ENCODE data around the gene CHL1.

Gene CHL1

DNA sequence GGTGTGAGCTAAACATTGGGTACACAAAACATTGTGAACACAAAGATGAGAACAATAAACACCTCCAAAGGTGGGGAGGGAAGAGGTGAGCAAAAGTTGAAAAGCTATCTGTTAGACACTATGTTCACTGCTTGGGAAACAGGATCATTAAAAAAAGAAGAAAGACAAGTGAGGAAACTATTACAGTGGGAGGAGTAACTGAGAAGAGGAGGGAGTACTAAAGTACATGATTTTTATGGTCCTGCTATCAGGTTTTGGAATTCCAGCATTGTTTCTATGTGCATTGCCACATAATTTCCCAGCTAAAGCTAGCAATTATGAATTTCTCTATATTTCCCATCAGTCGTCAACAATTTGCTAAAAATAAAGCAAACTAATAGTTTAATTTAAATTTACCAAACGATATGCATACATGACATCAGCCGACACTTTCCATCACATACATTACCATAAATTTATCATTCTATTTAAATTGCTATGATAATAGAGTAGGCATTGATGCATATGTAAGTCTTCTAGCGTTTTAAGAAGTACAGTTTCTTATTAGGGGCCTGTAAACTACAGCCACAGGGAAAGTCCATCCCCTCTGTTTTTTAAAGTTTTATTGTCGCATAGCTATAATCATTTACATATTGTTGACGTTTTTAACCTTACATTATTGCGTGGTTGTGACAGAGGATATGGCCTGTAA, 221.8 kb downstream of the CHL1 start:
- Histone ChIP-seq H3K4me1 (ENCODE audit: insufficient read depth, low read length) (no peaks in the 10 kb centered on the region), H3K9me3 (ENCODE audit: low read length) (no peaks in the 10 kb centered on the region), H2AFZ (ENCODE audit: low read depth, low read length) (no peak overlapping the region), H3K36me3 (ENCODE audit: insufficient read depth, low read length) (no peaks in the 10 kb centered on the region), H3K4me3 (ENCODE audit: low read length) (no peak overlapping the region), H3K27me3 (ENCODE audit: insufficient read depth, low read length) (no peaks in the 10 kb centered on the region)

DNA sequence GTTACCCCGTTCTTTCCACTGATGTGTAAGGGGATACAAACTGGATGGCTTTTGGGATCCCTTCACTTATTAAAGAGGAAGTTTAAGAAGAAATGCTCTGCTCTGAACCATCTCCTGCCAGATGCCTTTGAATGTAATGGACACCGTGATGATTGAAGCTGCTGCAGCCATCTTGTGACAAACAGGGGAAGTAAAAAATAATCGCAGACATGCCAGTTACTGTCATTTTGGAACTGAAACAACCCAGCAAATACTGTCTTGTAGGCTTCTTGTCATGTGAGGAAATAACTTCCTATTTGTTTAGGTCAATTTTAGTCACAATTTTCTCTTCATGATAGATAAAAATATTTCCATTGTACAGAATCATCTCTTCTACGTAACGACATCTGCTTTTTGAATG, 224.0 kb downstream of the CHL1 start:
- Histone ChIP-seq H3K4me1 (ENCODE audit: insufficient read depth, low read length) (no peaks in the 10 kb centered on the region), H2AFZ (ENCODE audit: low read depth, low read length) (no peak overlapping the region), H3K27me3 (ENCODE audit: insufficient read depth, low read length) (no peaks in the 10 kb centered on the region), H3K36me3 (ENCODE audit: insufficient read depth, low read length) (no peaks in the 10 kb centered on the region), H3K4me3 (ENCODE audit: low read length) (no peak overlapping the region), H3K9me3 (ENCODE audit: low read length) (no peaks in the 10 kb centered on the region)

DNA sequence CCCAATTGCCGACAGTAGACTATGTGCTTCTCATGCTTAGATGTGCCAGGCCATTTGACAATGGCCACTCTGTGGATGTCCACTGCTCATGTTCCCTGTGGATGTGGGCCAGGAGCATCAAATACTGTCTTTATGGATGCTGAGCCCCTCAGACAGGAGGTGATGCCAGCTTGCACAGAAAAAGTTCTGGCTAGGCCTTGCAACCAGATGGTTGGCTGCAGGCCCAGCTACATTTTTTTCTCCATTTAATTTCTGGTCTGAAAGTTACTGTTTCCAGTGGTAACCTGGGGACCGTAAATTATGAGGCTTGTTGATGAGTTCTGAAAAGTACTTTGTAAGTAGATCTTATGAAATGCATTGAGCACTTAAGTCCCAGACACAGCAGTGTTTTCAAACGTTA, 228.5 kb downstream of the CHL1 start:
- H3K4me1 ChIP-seq (ENCODE audit: insufficient read depth, low read length) = no peaks in the 10 kb centered on the region
- no peak overlapping the region for H2AFZ ChIP-seq (ENCODE audit: low read depth, low read length)
- no peak overlapping the region for H3K4me3 ChIP-seq (ENCODE audit: low read length)
- no peaks in the 10 kb centered on the region for H3K27me3 ChIP-seq (ENCODE audit: insufficient read depth, low read length)
- H3K9me3 ChIP-seq (ENCODE audit: low read length) = no peaks in the 10 kb centered on the region
- no peaks in the 10 kb centered on the region for H3K36me3 ChIP-seq (ENCODE audit: insufficient read depth, low read length)

DNA sequence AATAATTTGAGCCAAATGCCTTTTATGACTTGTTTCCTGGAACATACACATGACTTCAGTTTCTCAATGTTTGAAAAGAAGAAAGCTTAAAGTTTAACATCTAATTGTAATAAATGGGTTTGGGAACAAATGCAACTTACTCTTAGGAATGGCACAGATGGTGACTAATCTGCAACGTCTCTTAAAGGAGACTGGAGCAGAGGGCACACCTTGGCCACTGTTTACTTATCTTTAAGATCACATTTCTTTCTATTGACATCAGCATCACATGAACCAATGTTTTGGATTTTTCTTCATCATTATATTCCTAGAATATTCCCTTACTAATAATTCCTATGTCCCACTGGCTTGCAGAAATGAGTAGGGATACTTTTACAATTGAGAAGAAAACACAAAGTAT, 229.5 kb downstream of the CHL1 start:
- no peaks in the 10 kb centered on the region for H3K9me3 ChIP-seq (ENCODE audit: low read length)
- no peak overlapping the region for H3K4me3 ChIP-seq (ENCODE audit: low read length)
- H3K36me3 ChIP-seq (ENCODE audit: insufficient read depth, low read length) = no peaks in the 10 kb centered on the region
- no peaks in the 10 kb centered on the region for H3K27me3 ChIP-seq (ENCODE audit: insufficient read depth, low read length)
- H3K4me1 ChIP-seq (ENCODE audit: insufficient read depth, low read length) = no peaks in the 10 kb centered on the region
- H2AFZ ChIP-seq (ENCODE audit: low read depth, low read length) = no peak overlapping the region

DNA sequence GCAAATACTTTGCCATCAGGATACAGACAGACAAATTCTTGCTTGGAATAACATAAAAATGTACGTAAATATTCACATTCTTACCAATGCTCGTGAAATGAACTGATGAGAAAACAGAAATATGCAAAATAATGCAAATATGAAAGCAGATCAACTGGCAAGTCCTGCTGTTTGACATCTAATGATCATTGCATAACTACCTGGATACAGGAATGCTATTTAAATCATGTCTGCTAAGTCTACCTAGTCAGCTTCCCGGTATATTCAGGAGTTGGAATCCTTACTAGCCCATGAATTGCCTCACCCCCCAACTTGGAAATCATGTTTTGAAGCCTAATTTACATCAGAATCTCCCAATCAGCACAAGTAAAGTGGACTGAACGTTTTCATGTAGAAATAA, 230.6 kb downstream of the CHL1 start:
- H3K9me3 ChIP-seq (ENCODE audit: low read length) = no peaks in the 10 kb centered on the region
- no peak overlapping the region for H2AFZ ChIP-seq (ENCODE audit: low read depth, low read length)
- H3K36me3 ChIP-seq (ENCODE audit: insufficient read depth, low read length) = no peaks in the 10 kb centered on the region
- H3K4me3 ChIP-seq (ENCODE audit: low read length) = no peak overlapping the region
- H3K27me3 ChIP-seq (ENCODE audit: insufficient read depth, low read length) = no peaks in the 10 kb centered on the region
- no peaks in the 10 kb centered on the region for H3K4me1 ChIP-seq (ENCODE audit: insufficient read depth, low read length)

DNA sequence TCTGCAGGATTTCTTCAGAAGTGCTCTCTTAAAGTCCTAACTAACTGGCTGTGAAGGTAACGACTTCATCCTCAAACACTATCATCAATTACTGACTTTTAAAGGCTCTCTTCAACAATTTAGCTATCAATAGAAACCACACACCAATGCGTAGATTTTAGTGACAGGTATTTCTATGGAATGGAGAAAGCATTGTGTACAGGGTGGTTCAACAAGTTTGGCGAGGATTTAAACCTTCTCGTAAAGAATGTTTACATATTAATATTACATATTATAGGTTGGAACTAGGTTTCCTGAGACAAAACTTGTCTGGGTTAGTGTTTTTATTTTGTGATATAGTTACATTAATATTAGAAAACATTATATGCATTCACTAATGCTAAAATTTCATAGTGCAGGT, 233.6 kb downstream of the CHL1 start:
- Histone ChIP-seq H3K4me1 (ENCODE audit: insufficient read depth, low read length) (no peaks in the 10 kb centered on the region), H2AFZ (ENCODE audit: low read depth, low read length) (no peak overlapping the region), H3K36me3 (ENCODE audit: insufficient read depth, low read length) (no peaks in the 10 kb centered on the region), H3K9me3 (ENCODE audit: low read length) (no peaks in the 10 kb centered on the region), H3K27me3 (ENCODE audit: insufficient read depth, low read length) (no peaks in the 10 kb centered on the region), H3K4me3 (ENCODE audit: low read length) (no peak overlapping the region)

DNA sequence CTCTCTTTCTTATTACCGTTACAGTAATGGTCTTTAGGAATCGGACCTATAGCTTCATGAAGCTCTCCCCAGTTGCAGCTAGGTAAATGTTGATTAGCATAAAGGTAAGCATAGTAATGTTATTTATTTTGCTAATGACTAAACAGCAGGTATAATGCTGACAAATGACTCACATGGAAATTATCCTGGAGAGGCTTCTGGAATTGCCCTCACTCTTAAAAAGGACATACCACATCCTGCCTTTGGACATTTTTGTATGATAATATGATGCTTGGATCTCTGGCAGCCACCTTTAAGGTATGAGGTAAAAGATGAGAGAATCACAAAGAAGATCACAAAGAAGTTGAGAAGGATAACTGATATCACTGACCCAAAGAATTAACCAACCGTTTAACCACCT, 238.6 kb downstream of the CHL1 start:
- no peaks in the 10 kb centered on the region for H3K36me3 ChIP-seq (ENCODE audit: insufficient read depth, low read length)
- H2AFZ ChIP-seq (ENCODE audit: low read depth, low read length) = no peak overlapping the region
- H3K9me3 ChIP-seq (ENCODE audit: low read length) = no peaks in the 10 kb centered on the region
- H3K27me3 ChIP-seq (ENCODE audit: insufficient read depth, low read length) = no peaks in the 10 kb centered on the region
- no peaks in the 10 kb centered on the region for H3K4me1 ChIP-seq (ENCODE audit: insufficient read depth, low read length)
- no peak overlapping the region for H3K4me3 ChIP-seq (ENCODE audit: low read length)

DNA sequence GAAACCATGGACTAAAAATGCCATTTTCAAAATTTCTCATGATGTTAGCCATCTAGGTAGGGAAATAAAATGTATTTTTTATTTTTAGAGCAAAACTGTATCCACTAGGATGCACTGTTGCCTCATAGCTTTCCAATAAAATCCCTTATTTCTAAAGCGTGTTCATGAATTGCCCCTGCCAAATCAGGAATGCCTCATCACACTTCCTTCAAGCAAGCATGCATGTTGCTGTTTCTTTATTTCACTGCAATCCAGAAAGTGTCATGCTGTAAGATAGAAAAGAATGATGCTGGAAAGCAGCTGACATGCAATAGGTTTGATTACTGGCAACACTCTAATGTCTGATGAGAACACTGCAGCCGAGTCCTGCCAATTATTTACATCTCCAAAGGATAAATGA, 239.5 kb downstream of the CHL1 start:
- no peaks in the 10 kb centered on the region for H3K27me3 ChIP-seq (ENCODE audit: insufficient read depth, low read length)
- no peak overlapping the region for H3K4me3 ChIP-seq (ENCODE audit: low read length)
- no peaks in the 10 kb centered on the region for H3K9me3 ChIP-seq (ENCODE audit: low read length)
- no peaks in the 10 kb centered on the region for H3K36me3 ChIP-seq (ENCODE audit: insufficient read depth, low read length)
- no peak overlapping the region for H2AFZ ChIP-seq (ENCODE audit: low read depth, low read length)
- H3K4me1 ChIP-seq (ENCODE audit: insufficient read depth, low read length) = no peaks in the 10 kb centered on the region

DNA sequence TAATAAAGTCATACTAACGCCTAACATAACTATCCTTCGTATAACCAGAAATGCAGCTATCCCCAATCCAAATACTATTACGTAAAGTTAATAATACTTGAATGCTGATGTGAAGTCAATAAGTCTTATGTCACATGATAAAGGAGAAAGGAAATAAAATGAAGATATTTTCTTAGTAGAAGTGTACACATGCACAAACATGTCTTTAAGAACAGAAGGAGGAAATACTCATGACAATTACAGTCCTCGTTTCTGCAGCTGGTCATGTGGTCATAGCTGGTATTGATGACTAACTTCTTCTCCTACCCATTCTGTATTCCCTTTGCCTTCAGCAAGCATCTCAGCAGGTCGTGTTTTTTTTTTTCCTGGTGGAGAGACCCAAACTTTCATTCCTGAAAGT, 244.3 kb downstream of the CHL1 start:
- no peaks in the 10 kb centered on the region for H3K9me3 ChIP-seq (ENCODE audit: low read length)
- no peaks in the 10 kb centered on the region for H3K4me1 ChIP-seq (ENCODE audit: insufficient read depth, low read length)
- no peak overlapping the region for H2AFZ ChIP-seq (ENCODE audit: low read depth, low read length)
- H3K36me3 ChIP-seq (ENCODE audit: insufficient read depth, low read length) = no peaks in the 10 kb centered on the region
- H3K27me3 ChIP-seq (ENCODE audit: insufficient read depth, low read length) = no peaks in the 10 kb centered on the region
- H3K4me3 ChIP-seq (ENCODE audit: low read length) = no peak overlapping the region

DNA sequence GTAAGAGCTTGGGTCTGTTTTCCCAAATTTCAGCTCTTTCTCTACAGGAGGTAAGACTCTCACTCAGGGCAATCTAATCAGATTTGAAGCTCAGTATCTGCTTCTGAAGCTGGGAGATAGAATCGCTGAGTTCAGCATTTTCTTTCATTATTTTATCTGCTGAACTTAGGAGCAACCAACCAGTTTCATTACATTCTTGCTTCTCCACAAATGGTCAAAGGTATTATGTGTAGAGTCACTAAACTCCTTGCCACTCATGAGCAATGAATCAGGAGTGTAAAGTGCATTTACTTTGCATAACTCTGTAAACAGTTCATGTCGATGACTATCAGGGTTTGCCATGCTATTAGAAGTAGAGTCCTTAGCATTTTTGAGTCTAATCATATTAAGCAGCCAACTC, 249.4 kb downstream of the CHL1 start:
- no peaks in the 10 kb centered on the region for H3K9me3 ChIP-seq (ENCODE audit: low read length)
- no peaks in the 10 kb centered on the region for H3K36me3 ChIP-seq (ENCODE audit: insufficient read depth, low read length)
- H3K4me1 ChIP-seq (ENCODE audit: insufficient read depth, low read length) = no peaks in the 10 kb centered on the region
- no peak overlapping the region for H3K4me3 ChIP-seq (ENCODE audit: low read length)
- no peak overlapping the region for H2AFZ ChIP-seq (ENCODE audit: low read depth, low read length)
- H3K27me3 ChIP-seq (ENCODE audit: insufficient read depth, low read length) = no peaks in the 10 kb centered on the region

DNA sequence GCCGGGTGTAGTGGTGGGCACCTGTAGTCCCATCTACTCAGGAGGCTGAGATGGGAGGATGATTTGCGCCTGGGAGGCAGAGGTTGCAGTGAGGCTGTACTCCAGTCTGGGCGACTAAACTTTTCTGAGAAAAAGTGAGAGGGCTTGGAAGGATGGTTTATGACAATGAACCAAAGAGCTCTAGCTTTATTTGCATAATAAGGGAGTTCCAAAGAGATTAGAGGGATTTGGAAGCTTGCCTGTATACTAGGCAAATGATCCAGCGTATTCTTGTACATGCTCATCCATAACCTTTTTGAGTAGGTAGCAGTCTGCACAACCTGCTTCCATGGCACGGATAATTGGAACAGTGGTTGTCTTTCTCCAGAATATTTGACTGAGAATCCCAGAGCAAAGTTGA, 251.1 kb downstream of the CHL1 start:
- H3K9me3 ChIP-seq (ENCODE audit: low read length) = no peaks in the 10 kb centered on the region

DNA sequence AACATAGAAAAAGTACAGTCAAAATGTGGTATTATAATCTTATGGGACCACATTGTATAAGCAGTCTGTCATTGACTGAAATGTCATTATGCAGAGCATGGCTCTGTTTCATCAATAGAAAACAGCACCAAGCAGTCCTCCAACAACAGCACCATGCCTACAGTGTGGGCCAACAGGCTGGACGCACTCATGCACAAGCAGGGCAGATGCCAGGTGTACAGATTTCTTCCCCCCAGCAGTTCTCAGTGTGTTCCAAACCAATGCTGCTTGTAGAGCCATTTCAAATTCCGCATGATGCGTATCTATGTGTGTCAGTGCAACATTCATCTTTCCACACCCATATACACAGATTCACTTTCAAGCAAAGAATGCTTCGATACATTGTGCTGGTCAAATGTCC, 253.1 kb downstream of the CHL1 start:
- Histone ChIP-seq H3K9me3 (ENCODE audit: low read length) (no peaks in the 10 kb centered on the region), H2AFZ (ENCODE audit: low read depth, low read length) (no peak overlapping the region), H3K36me3 (ENCODE audit: insufficient read depth, low read length) (no peaks in the 10 kb centered on the region)

More for the DNA sequence above, 251.1 kb downstream of the CHL1 start:
- H3K27me3 ChIP-seq (ENCODE audit: insufficient read depth, low read length) = no peaks in the 10 kb centered on the region
- H3K4me1 ChIP-seq (ENCODE audit: insufficient read depth, low read length) = no peaks in the 10 kb centered on the region
- H3K4me3 ChIP-seq (ENCODE audit: low read length) = no peak overlapping the region
- H2AFZ ChIP-seq (ENCODE audit: low read depth, low read length) = no peak overlapping the region
- H3K36me3 ChIP-seq (ENCODE audit: insufficient read depth, low read length) = no peaks in the 10 kb centered on the region

DNA sequence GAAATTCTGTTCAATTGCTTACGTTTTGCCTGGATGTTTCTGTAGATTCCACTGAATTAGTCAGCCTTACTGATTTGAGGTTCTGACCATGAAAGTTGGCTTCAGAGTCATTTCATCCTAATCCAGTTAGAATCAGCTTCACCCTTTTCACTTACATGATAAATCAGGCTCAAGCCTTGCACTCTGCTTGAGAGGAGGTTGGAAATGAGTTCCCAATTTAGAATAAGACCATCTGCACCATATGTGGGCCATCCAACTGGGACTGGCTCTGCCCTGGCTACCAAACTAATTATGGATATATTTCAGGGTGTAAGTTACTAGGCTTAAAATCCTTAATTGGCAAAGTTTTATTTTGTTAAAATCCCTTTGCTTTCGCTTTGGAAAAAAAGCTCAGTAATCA, 255.7 kb downstream of the CHL1 start:
- no peaks in the 10 kb centered on the region for H3K9me3 ChIP-seq (ENCODE audit: low read length)
- no peaks in the 10 kb centered on the region for H3K36me3 ChIP-seq (ENCODE audit: insufficient read depth, low read length)
- H3K4me1 ChIP-seq (ENCODE audit: insufficient read depth, low read length) = no peaks in the 10 kb centered on the region
- H3K27me3 ChIP-seq (ENCODE audit: insufficient read depth, low read length) = no peaks in the 10 kb centered on the region
- no peak overlapping the region for H3K4me3 ChIP-seq (ENCODE audit: low read length)
- no peak overlapping the region for H2AFZ ChIP-seq (ENCODE audit: low read depth, low read length)

More for the DNA sequence above, 253.1 kb downstream of the CHL1 start:
- no peak overlapping the region for H3K4me3 ChIP-seq (ENCODE audit: low read length)
- H3K27me3 ChIP-seq (ENCODE audit: insufficient read depth, low read length) = no peaks in the 10 kb centered on the region
- no peaks in the 10 kb centered on the region for H3K4me1 ChIP-seq (ENCODE audit: insufficient read depth, low read length)

DNA sequence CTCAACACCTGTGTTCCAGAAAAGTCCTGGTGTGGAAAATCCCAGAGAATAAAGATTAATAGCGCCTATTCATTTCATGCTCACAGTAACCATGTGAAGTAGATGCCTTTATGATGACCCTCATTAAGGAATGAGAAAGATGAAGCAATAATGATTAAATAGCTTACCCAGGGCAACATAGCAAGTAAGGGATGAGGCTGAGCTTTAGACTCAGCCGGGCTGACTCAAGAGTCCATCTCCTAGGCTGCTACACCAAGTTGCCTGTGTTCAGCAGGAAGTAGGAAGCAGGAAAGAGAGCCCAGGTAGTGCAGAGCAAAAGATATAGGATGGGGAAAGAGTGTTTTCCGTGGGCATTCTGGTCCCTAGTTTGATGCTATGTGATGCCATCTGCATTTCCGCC, 256.5 kb downstream of the CHL1 start:
- no peak overlapping the region for H2AFZ ChIP-seq (ENCODE audit: low read depth, low read length)
- no peak overlapping the region for H3K4me3 ChIP-seq (ENCODE audit: low read length)
- no peaks in the 10 kb centered on the region for H3K9me3 ChIP-seq (ENCODE audit: low read length)
- no peaks in the 10 kb centered on the region for H3K36me3 ChIP-seq (ENCODE audit: insufficient read depth, low read length)
- H3K4me1 ChIP-seq (ENCODE audit: insufficient read depth, low read length) = peaks cover 1% of the 10 kb centered on the region
- H3K27me3 ChIP-seq (ENCODE audit: insufficient read depth, low read length) = no peaks in the 10 kb centered on the region

All from neuron (in vitro differentiated cells).